ENCODE results near the gene SCUBE1. TPM values are rescaled to one million over a fixed set of nuclear protein-coding genes. Genes with fewer than 3 reads are reported as not detected.
A peak's percentile ranks its signal among the peaks of the same experiment; 100 is the strongest.
"Not testable (repeated sequence)": the region's sequence is repeated elsewhere in the genome, so short reads cannot be mapped to it uniquely, and the experiment has no call there.

Gene SCUBE1
- total RNA-seq, 1 donor from 2014 or later: 0.89 TPM

GRCh38 chr22:43364169-43364435 lies 20.9 kb upstream of the SCUBE1 start:
- DNase-seq (ENCODE audit: missing footprints) (no peak), ATAC-seq (no peak)
- intact Hi-C loops (cut with DNase I): no loop called here

GRCh38 chr22:43363315-43364168 lies 20.4 kb upstream of the SCUBE1 start:
- no peak for ATAC-seq
- intact Hi-C loops (cut with DNase I): no loop called here
- no peak for DNase-seq (ENCODE audit: missing footprints)

GRCh38 chr22:43360576-43360975 lies 17.4 kb upstream of the SCUBE1 start:
- ATAC-seq (no peak), DNase-seq (ENCODE audit: missing footprints) (no peak)
- intact Hi-C loops (cut with DNase I): no loop called here

GRCh38 chr22:43356881-43357280 lies 13.7 kb upstream of the SCUBE1 start:
- no peak for DNase-seq (ENCODE audit: missing footprints)
- intact Hi-C loops (cut with DNase I): no loop called here
- ATAC-seq: no peak

- intact Hi-C loops (cut with DNase I); DNase-seq (ENCODE audit: missing footprints); ATAC-seq: not testable (repeated sequence)
Measured at GRCh38 chr22:43355688-43356087, 12.5 kb upstream of the SCUBE1 start.

GRCh38 chr22:43351966-43352345 lies 8.8 kb upstream of the SCUBE1 start:
- DNase-seq (ENCODE audit: missing footprints) (no peak), ATAC-seq (no peak)
- intact Hi-C loops (cut with DNase I): no loop called here

GRCh38 chr22:43349636-43350035 lies 6.5 kb upstream of the SCUBE1 start:
- intact Hi-C loops (cut with DNase I): no loop called here
- no peak for ATAC-seq
- no peak for DNase-seq (ENCODE audit: missing footprints)

GRCh38 chr22:43346521-43346929 lies 3.4 kb upstream of the SCUBE1 start:
- intact Hi-C loops (cut with DNase I): loop anchor here (1.0 kb wide), 2 partner anchors 72 to 115 kb away; no protein-coding TSS in a partner anchor
- DNase-seq (ENCODE audit: missing footprints): no peak
- peak; percentile 69 for ATAC-seq

- intact Hi-C loops (cut with DNase I): loop anchor here (1.0 kb wide), 2 partner anchors 72 to 115 kb away; no protein-coding TSS in a partner anchor
- no peak for ATAC-seq
- DNase-seq (ENCODE audit: missing footprints): no peak
Measured at GRCh38 chr22:43345761-43346301, 2.7 kb upstream of the SCUBE1 start.

GRCh38 chr22:43345356-43345755 lies 2.2 kb upstream of the SCUBE1 start:
- ATAC-seq (no peak), DNase-seq (ENCODE audit: missing footprints) (no peak)
- intact Hi-C loops (cut with DNase I): no loop called here

GRCh38 chr22:43344520-43344787 lies 1.3 kb upstream of the SCUBE1 start:
- intact Hi-C loops (cut with DNase I): no loop called here
- no peak for DNase-seq (ENCODE audit: missing footprints)
- ATAC-seq: no peak

- intact Hi-C loops (cut with DNase I): no loop called here
- DNase-seq (ENCODE audit: missing footprints): no peak
- peak; percentile 24 for ATAC-seq
Measured at GRCh38 chr22:43343670-43344519, 723 bp upstream of the SCUBE1 start.

- ATAC-seq: no peak
- intact Hi-C loops (cut with DNase I): no loop called here
- no peak for DNase-seq (ENCODE audit: missing footprints)
Measured at GRCh38 chr22:43342347-43343261, 568 bp downstream of the SCUBE1 start.

- intact Hi-C loops (cut with DNase I): no loop called here
- ATAC-seq (no peak), DNase-seq (ENCODE audit: missing footprints) (no peak)
Measured at GRCh38 chr22:43341565-43341964, 1.6 kb downstream of the SCUBE1 start.

GRCh38 chr22:43338766-43339345 lies 4.3 kb downstream of the SCUBE1 start:
- ATAC-seq (no peak), DNase-seq (ENCODE audit: missing footprints) (no peak)
- intact Hi-C loops (cut with DNase I): no loop called here

- ATAC-seq: no peak
- DNase-seq (ENCODE audit: missing footprints): no peak
- intact Hi-C loops (cut with DNase I): no loop called here
Measured at GRCh38 chr22:43337946-43338345, 5.2 kb downstream of the SCUBE1 start.

GRCh38 chr22:43337385-43337784 lies 5.8 kb downstream of the SCUBE1 start:
- ATAC-seq (no peak), DNase-seq (ENCODE audit: missing footprints) (no peak)
- intact Hi-C loops (cut with DNase I): no loop called here

GRCh38 chr22:43334378-43334777 lies 8.8 kb downstream of the SCUBE1 start:
- DNase-seq (ENCODE audit: missing footprints): no peak
- intact Hi-C loops (cut with DNase I): no loop called here
- no peak for ATAC-seq

GRCh38 chr22:43333978-43334377 lies 9.2 kb downstream of the SCUBE1 start:
- ATAC-seq: no peak
- intact Hi-C loops (cut with DNase I): no loop called here
- no peak for DNase-seq (ENCODE audit: missing footprints)
